HFF-Myc (cell line): ENCODE results near the gene HLA-C.
"Not testable (repeated sequence)": the region's sequence is repeated elsewhere in the genome, so short reads cannot be mapped to it uniquely, and the experiment has no call there.

Experiments used
- DNase-seq: peaks from one replicate; pipeline ENCODE4 v3.0.0-alpha.2; 2011; ENCODE audit warnings: low read depth; ENCODE audit errors: extremely low read depth
- H3K4me3 ChIP-seq: replicated peaks from 2 replicates; pipeline ENCODE4 v1.5.1; 2011; ENCODE audit warnings: low read depth, mild to moderate bottlenecking, control low read depth, low read length
- CTCF ChIP-seq: IDR thresholded peaks from 2 replicates; pipeline ENCODE4 v1.5.1; 2012; ENCODE audit warnings: mild to moderate bottlenecking, low read depth, low read length, control low read depth; ENCODE audit errors: missing control alignments

The HLA-C gene

GRCh38 chr6:31293343-31293742 is 21.5 kb upstream of the HLA-C start:
- no peak overlapping the region for H3K4me3 ChIP-seq
- no peak for DNase-seq
- no peak for TF ChIP-seq CTCF

- no peak for TF ChIP-seq CTCF
- H3K4me3 ChIP-seq = no peak overlapping the region
- no peak for DNase-seq
Observed at GRCh38 chr6:31289788-31290187, 17.9 kb upstream of the HLA-C start.

- no peak for TF ChIP-seq CTCF
- no peak overlapping the region for H3K4me3 ChIP-seq
- DNase-seq = no peak
Observed at GRCh38 chr6:31287619-31288018, 15.7 kb upstream of the HLA-C start.

- H3K4me3 ChIP-seq = no peak overlapping the region
- DNase-seq = no peak
- TF ChIP-seq CTCF = no peak
Observed at GRCh38 chr6:31285982-31286381, 14.1 kb upstream of the HLA-C start.

- no peak overlapping the region for H3K4me3 ChIP-seq
- no peak for TF ChIP-seq CTCF
- no peak for DNase-seq
Observed at GRCh38 chr6:31285486-31285885, 13.6 kb upstream of the HLA-C start.

- not testable (repeated sequence) for H3K4me3 ChIP-seq, DNase-seq
Observed at GRCh38 chr6:31279647-31280046, 7.8 kb upstream of the HLA-C start.

GRCh38 chr6:31272836-31273626 is 1.1 kb upstream of the HLA-C start:
- no peak for TF ChIP-seq CTCF
- DNase-seq = no peak
- H3K4me3 ChIP-seq = no peak overlapping the region
